ENCODE data around the gene TNS1. TPM values are rescaled to one million over a fixed set of nuclear protein-coding genes. Genes with fewer than 3 reads are reported as not detected.

TNS1 gene
- total and polyA plus RNA-seq, 2 donors from 2014 or later, result 44.8 to 471 TPM

DNA sequence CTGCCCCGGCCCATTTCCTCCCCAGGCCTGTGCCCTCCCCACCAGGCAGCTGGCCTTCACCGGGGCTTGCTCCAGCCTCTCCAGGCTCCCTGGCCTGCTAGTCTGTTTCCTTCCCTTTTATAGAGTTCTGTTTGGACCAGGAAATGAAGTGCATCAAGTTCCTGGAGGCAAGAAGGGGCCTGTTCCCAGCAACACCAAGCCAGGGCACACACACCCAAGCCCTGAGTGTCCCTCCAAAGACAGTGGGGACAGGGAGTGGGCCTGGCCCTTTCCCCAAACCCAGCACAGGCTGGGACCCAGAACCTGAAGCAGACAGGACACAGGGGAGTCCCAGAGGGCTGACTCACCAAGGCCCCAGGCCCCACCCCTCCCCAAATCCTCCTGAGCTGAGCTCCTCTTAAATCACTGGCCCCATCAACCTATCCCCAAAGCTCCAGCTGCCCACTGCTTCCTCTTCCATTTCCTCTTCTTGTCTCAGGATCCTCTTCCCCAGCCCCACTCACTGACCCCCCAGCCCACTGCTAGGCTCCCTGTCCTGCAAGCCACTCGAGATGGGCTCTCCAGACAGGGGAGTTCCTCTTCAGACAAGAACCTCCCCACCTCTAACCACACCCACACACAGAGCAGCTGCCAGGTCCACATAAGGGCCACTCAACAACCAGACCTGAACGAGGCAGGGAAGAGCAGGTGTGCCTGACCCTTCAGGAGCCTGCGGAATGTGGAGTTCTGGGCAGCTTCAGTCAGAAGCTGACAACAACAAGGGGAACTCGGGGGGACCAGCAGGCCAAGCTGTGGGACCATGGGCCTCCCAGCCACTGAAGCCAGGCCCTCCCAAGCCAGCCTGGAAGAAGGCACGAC is 74.2 kb downstream of the TNS1 start:
- Histone ChIP-seq H3K4me3 (ENCODE audit: low read length in 3 of 3) (peak overlapping the region in 1 of 3 donors; percentile 16), H3K36me3 (ENCODE audit: control insufficient read depth in 2 of 3, insufficient read depth in 3 of 3, low read length in 3 of 3) (peaks cover 0 to 36% (median 4%) of the 10 kb centered on the region in 3 donors), H3K9me3 (ENCODE audit: control insufficient read depth in 2 of 3, insufficient read depth in 1 of 3, low read length in 3 of 3) (no peaks in the 10 kb centered on the region), H3K4me1 (ENCODE audit: control insufficient read depth in 2 of 3, insufficient read depth in 2 of 3, low read depth in 1 of 3, low read length in 3 of 3) (peaks cover 0 to 90% (median 88%) of the 10 kb centered on the region in 3 donors), H3K27ac (ENCODE audit: low read depth in 2 of 2, low read length in 2 of 2) (peak overlapping the region; percentile 91 to 94), H3K27me3 (ENCODE audit: control insufficient read depth, insufficient read depth, low read length) (no peaks in the 10 kb centered on the region), H3K9ac (ENCODE audit: low read length in 3 of 3) (peak overlapping the region in 2 of 3 donors; percentile 46 to 49)
- intact Hi-C loops (cut with DNase I), result no loop called here
- DNase-seq (no peak), FAIRE-seq (no peak)
- TF ChIP-seq, protein P1, sequence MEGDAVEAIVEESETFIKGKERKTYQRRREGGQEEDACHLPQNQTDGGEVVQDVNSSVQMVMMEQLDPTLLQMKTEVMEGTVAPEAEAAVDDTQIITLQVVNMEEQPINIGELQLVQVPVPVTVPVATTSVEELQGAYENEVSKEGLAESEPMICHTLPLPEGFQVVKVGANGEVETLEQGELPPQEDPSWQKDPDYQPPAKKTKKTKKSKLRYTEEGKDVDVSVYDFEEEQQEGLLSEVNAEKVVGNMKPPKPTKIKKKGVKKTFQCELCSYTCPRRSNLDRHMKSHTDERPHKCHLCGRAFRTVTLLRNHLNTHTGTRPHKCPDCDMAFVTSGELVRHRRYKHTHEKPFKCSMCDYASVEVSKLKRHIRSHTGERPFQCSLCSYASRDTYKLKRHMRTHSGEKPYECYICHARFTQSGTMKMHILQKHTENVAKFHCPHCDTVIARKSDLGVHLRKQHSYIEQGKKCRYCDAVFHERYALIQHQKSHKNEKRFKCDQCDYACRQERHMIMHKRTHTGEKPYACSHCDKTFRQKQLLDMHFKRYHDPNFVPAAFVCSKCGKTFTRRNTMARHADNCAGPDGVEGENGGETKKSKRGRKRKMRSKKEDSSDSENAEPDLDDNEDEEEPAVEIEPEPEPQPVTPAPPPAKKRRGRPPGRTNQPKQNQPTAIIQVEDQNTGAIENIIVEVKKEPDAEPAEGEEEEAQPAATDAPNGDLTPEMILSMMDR (IDR thresholded peaks at IDR 0.05; ENCODE audit: borderline replicate concordance, extremely low read depth, insufficient read depth), result no peak

DNA sequence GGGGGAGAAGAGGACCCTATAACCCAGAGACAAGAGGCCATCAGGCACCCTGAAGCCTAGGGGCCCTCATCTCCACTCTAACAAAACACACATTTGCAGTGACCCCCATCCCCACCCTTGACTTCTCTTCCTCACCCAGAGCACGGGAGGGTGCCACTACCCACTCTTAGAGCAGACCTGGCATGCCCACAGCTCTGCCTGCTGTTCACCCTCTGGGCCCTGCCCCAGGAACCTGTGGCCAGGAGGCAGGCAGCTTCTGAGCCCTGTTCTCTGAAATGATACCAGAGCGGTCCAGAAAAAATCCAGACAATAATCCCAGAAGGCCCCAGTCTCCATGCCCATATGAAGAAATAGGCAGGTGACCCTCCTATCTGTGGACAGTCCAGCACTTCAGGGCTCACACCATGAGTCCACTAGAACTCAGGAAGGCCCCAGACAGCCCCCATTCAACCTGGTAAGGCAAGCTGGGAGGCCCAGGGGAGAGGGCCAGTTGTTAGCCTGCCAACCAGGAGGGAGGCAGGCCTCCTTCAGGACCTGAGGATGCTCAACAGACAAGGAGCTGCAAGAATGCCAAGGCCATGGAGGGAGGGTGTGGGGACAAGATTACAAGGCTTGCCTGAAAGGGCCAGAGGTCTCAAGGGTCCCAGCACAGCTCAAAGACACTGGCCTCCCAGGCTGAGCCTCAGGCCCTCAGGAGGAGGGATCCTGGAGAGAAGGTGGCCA is 75.0 kb downstream of the TNS1 start:
- Histone ChIP-seq H3K36me3 (ENCODE audit: control insufficient read depth in 2 of 3, insufficient read depth in 3 of 3, low read length in 3 of 3) (peaks cover 0 to 38% (median 4%) of the 10 kb centered on the region in 3 donors), H3K27me3 (ENCODE audit: control insufficient read depth, insufficient read depth, low read length) (no peaks in the 10 kb centered on the region), H3K27ac (ENCODE audit: low read depth in 2 of 2, low read length in 2 of 2) (peak overlapping the region; percentile 91 to 94), H3K9ac (ENCODE audit: low read length in 3 of 3) (peak overlapping the region in 2 of 3 donors; percentile 17 to 49), H3K4me3 (ENCODE audit: low read length in 3 of 3) (no peak overlapping the region), H3K4me1 (ENCODE audit: control insufficient read depth in 2 of 3, insufficient read depth in 2 of 3, low read depth in 1 of 3, low read length in 3 of 3) (peaks cover 0 to 91% (median 88%) of the 10 kb centered on the region in 3 donors), H3K9me3 (ENCODE audit: control insufficient read depth in 2 of 3, insufficient read depth in 1 of 3, low read length in 3 of 3) (no peaks in the 10 kb centered on the region)
- FAIRE-seq (no peak), DNase-seq (no peak)
- TF ChIP-seq, protein P1 (IDR thresholded peaks at IDR 0.05; ENCODE audit: borderline replicate concordance, extremely low read depth, insufficient read depth), result no peak
- intact Hi-C loops (cut with DNase I), result no loop called here

DNA sequence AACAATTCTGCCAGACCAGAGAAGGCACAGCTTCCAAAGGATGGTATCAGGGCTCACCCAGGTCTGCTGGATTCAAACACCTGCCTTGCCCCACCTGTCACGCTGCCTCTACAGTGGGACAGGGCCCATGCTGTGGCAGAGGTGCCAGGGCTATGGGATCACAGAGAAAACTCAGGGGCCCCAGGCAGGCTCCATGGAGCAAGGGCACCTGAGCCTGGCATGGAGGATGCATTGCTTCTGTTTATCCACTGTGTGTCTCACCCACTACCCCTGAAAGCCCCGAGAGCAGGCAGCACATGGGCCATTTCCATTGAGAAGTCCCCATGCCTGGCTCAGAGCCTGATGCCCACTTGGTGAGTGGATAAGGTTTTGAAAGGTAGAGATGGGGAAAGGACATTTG is 76.0 kb downstream of the TNS1 start:
- Histone ChIP-seq H3K4me3 (ENCODE audit: low read length in 3 of 3) (peak overlapping the region in 1 of 3 donors; percentile 1), H3K27me3 (ENCODE audit: control insufficient read depth, insufficient read depth, low read length) (no peaks in the 10 kb centered on the region), H3K27ac (ENCODE audit: low read depth in 2 of 2, low read length in 2 of 2) (peak overlapping the region; percentile 12 to 94), H3K9ac (ENCODE audit: low read length in 3 of 3) (peak overlapping the region in 2 of 3 donors; percentile 29 to 49), H3K4me1 (ENCODE audit: control insufficient read depth in 2 of 3, insufficient read depth in 2 of 3, low read depth in 1 of 3, low read length in 3 of 3) (peaks cover 0 to 91% (median 89%) of the 10 kb centered on the region in 3 donors), H3K36me3 (ENCODE audit: control insufficient read depth in 2 of 3, insufficient read depth in 3 of 3, low read length in 3 of 3) (peaks cover 0 to 29% (median 0%) of the 10 kb centered on the region in 3 donors), H3K9me3 (ENCODE audit: control insufficient read depth in 2 of 3, insufficient read depth in 1 of 3, low read length in 3 of 3) (no peaks in the 10 kb centered on the region)
- FAIRE-seq, result no peak
- DNase-seq, result no peak
- TF ChIP-seq, protein P1 (IDR thresholded peaks at IDR 0.05; ENCODE audit: borderline replicate concordance, extremely low read depth, insufficient read depth), result no peak
- intact Hi-C loops (cut with DNase I), result no loop called here
